Lower leg skin (tissue), 3 donors: ENCODE data around the gene TSHZ2.

Experiments
- CTCF ChIP-seq, 3 donors: fragments of 450-650 bp; IDR thresholded peaks; one replicate each; pipeline ENCODE4 v1.5.1; 2016; ENCODE audit warnings: antibody characterized with exemption in 3 of 3, mild to moderate bottlenecking in 3 of 3, moderate library complexity in 2 of 3
- POLR2A ChIP-seq, 2 donors: fragments of 450-650 bp; IDR thresholded peaks; one replicate each; pipeline ENCODE4 v1.6.1; 2016 to 2017; ENCODE audit warnings: antibody characterized with exemption in 2 of 2, mild to moderate bottlenecking in 1 of 2, moderate library complexity in 1 of 2

GRCh38 chr20:53126185-53126584 is 154.0 kb downstream of the TSHZ2 start:
- TF ChIP-seq CTCF (IDR thresholded peaks at IDR 0.05) = no peak
- no peak for TF ChIP-seq POLR2A (IDR thresholded peaks at IDR 0.05)
